SK-N-MC (cell line): ENCODE results near the gene MRC1.

ENCODE experiments used
- EZH2 ChIP-seq: fragments of 200-600 bp; sonication (generic); IDR thresholded peaks from one replicate; pipeline ENCODE4 v1.6.1; 2017; ENCODE audit warnings: antibody characterized with exemption
- FOXP2 ChIP-seq: optimal IDR thresholded peaks from 2 replicates; pipeline ENCODE3; 2011; ENCODE audit warnings: mild to moderate bottlenecking, moderate library complexity; ENCODE audit not compliant: insufficient read depth; ENCODE audit errors: extremely low read length, control extremely low read depth
- POLR2AphosphoS5 ChIP-seq: IDR thresholded peaks from 2 replicates; pipeline ENCODE4 v1.6.1; 2012; ENCODE audit warnings: mild to moderate bottlenecking, low read depth, low read length, borderline replicate concordance

DNA sequence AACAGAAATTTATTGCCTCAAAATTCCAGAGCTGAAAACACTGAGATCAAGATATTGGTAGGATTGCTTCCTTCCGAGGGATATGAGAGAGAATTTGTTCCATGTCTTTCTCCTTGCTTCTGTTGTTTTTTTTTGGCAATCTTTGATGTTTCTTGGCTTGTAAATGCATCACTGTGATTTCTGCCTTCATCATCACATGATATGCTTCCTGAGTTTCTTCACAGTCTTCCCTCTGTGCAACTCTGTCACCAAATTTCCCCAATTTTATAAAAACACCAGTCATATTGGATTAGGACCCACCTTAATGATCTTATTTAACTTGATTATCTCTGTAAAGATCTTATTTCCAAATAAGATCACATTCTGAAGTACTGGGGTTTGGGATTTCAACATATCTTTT, 42.4 kb upstream of the MRC1 start:
- TF ChIP-seq POLR2AphosphoS5: no peak
- no peak for TF ChIP-seq EZH2
- no peak for TF ChIP-seq FOXP2
